ENCODE data around the gene NOB1.
"Not testable (repeated sequence)": the region's sequence is repeated elsewhere in the genome, so short reads cannot be mapped to it uniquely, and the experiment has no call there.

NOB1 gene

GRCh38 chr16:69775563-69775962 is 20.8 kb upstream of the NOB1 start:
- Histone ChIP-seq H3K27me3 (ENCODE audit: control insufficient read depth, insufficient read depth, low read length) (no peaks in the 10 kb centered on the region), H3K4me1 (ENCODE audit: control insufficient read depth, insufficient read depth, low read length) (no peaks in the 10 kb centered on the region), H3K27ac (ENCODE audit: low read depth, low read length) (no peak overlapping the region), H3K9ac (ENCODE audit: low read length) (no peak overlapping the region), H3K4me3 (ENCODE audit: low read length) (no peak overlapping the region), H3K36me3 (ENCODE audit: control insufficient read depth, insufficient read depth, low read length) (peaks cover 2% of the 10 kb centered on the region)

- Histone ChIP-seq H3K36me3 (ENCODE audit: control insufficient read depth, insufficient read depth, low read length) (peaks cover 2% of the 10 kb centered on the region), H3K4me3 (ENCODE audit: low read length) (no peak overlapping the region), H3K4me1 (ENCODE audit: control insufficient read depth, insufficient read depth, low read length) (no peaks in the 10 kb centered on the region), H3K27ac (ENCODE audit: low read depth, low read length) (no peak overlapping the region), H3K9ac (ENCODE audit: low read length) (no peak overlapping the region), H3K27me3 (ENCODE audit: control insufficient read depth, insufficient read depth, low read length) (no peaks in the 10 kb centered on the region)
Measured at GRCh38 chr16:69773260-69773947, 18.7 kb upstream of the NOB1 start.

GRCh38 chr16:69771651-69771967 is 16.9 kb upstream of the NOB1 start:
- Histone ChIP-seq H3K27ac (ENCODE audit: low read depth, low read length) (no peak overlapping the region), H3K4me1 (ENCODE audit: control insufficient read depth, insufficient read depth, low read length) (no peaks in the 10 kb centered on the region), H3K36me3 (ENCODE audit: control insufficient read depth, insufficient read depth, low read length) (peaks cover 2% of the 10 kb centered on the region), H3K4me3 (ENCODE audit: low read length) (no peak overlapping the region), H3K9ac (ENCODE audit: low read length) (no peak overlapping the region), H3K27me3 (ENCODE audit: control insufficient read depth, insufficient read depth, low read length) (no peaks in the 10 kb centered on the region)

- Histone ChIP-seq H3K4me3 (ENCODE audit: low read length) (no peak overlapping the region), H3K4me1 (ENCODE audit: control insufficient read depth, insufficient read depth, low read length) (no peaks in the 10 kb centered on the region)
Measured at GRCh38 chr16:69769404-69769803, 14.7 kb upstream of the NOB1 start.

GRCh38 chr16:69768666-69769065 is 13.9 kb upstream of the NOB1 start:
- Histone ChIP-seq H3K27me3 (ENCODE audit: control insufficient read depth, insufficient read depth, low read length) (no peaks in the 10 kb centered on the region), H3K4me3 (ENCODE audit: low read length) (no peak overlapping the region), H3K36me3 (ENCODE audit: control insufficient read depth, insufficient read depth, low read length) (peaks cover 2% of the 10 kb centered on the region), H3K27ac (ENCODE audit: low read depth, low read length) (no peak overlapping the region), H3K9ac (ENCODE audit: low read length) (no peak overlapping the region), H3K4me1 (ENCODE audit: control insufficient read depth, insufficient read depth, low read length) (no peaks in the 10 kb centered on the region)

More at GRCh38 chr16:69769404-69769803, 14.7 kb upstream of the NOB1 start:
- Histone ChIP-seq H3K27ac (ENCODE audit: low read depth, low read length) (no peak overlapping the region), H3K27me3 (ENCODE audit: control insufficient read depth, insufficient read depth, low read length) (no peaks in the 10 kb centered on the region), H3K9ac (ENCODE audit: low read length) (no peak overlapping the region), H3K36me3 (ENCODE audit: control insufficient read depth, insufficient read depth, low read length) (peaks cover 2% of the 10 kb centered on the region)

GRCh38 chr16:69767459-69768229 is 12.9 kb upstream of the NOB1 start:
- Histone ChIP-seq H3K27me3 (ENCODE audit: control insufficient read depth, insufficient read depth, low read length) (no peaks in the 10 kb centered on the region), H3K27ac (ENCODE audit: low read depth, low read length) (no peak overlapping the region), H3K36me3 (ENCODE audit: control insufficient read depth, insufficient read depth, low read length) (peaks cover 1% of the 10 kb centered on the region), H3K4me1 (ENCODE audit: control insufficient read depth, insufficient read depth, low read length) (peaks cover 6% of the 10 kb centered on the region), H3K4me3 (ENCODE audit: low read length) (no peak overlapping the region), H3K9ac (ENCODE audit: low read length) (no peak overlapping the region)

- no peak overlapping the region for H3K27ac ChIP-seq (ENCODE audit: low read depth, low read length)
- H3K36me3 ChIP-seq (ENCODE audit: control insufficient read depth, insufficient read depth, low read length), result no peaks in the 10 kb centered on the region
- no peaks in the 10 kb centered on the region for H3K27me3 ChIP-seq (ENCODE audit: control insufficient read depth, insufficient read depth, low read length)
- H3K9ac ChIP-seq (ENCODE audit: low read length), result no peak overlapping the region
- no peak overlapping the region for H3K4me3 ChIP-seq (ENCODE audit: low read length)
- H3K4me1 ChIP-seq (ENCODE audit: control insufficient read depth, insufficient read depth, low read length), result peaks cover 6% of the 10 kb centered on the region
Measured at GRCh38 chr16:69763599-69763942, 8.8 kb upstream of the NOB1 start.

- Histone ChIP-seq H3K27me3 (ENCODE audit: control insufficient read depth, insufficient read depth, low read length) (no peaks in the 10 kb centered on the region), H3K4me3 (ENCODE audit: low read length) (peak overlapping the region; percentile 99), H3K27ac (ENCODE audit: low read depth, low read length) (peak overlapping the region; percentile 79), H3K36me3 (ENCODE audit: control insufficient read depth, insufficient read depth, low read length) (no peaks in the 10 kb centered on the region), H3K9ac (ENCODE audit: low read length) (peak overlapping the region; percentile 72), H3K4me1 (ENCODE audit: control insufficient read depth, insufficient read depth, low read length) (peaks cover 6% of the 10 kb centered on the region)
Measured at GRCh38 chr16:69762814-69763598, 8.3 kb upstream of the NOB1 start.

- peaks cover 6% of the 10 kb centered on the region for H3K4me1 ChIP-seq (ENCODE audit: control insufficient read depth, insufficient read depth, low read length)
- H3K27me3 ChIP-seq (ENCODE audit: control insufficient read depth, insufficient read depth, low read length), result no peaks in the 10 kb centered on the region
- H3K9ac ChIP-seq (ENCODE audit: low read length), result peak within 1 kb of the TSS; percentile 72
- peak within 1 kb of the TSS; percentile 79 for H3K27ac ChIP-seq (ENCODE audit: low read depth, low read length)
- H3K4me3 ChIP-seq (ENCODE audit: low read length), result peak within 1 kb of the TSS; percentile 99
- H3K36me3 ChIP-seq (ENCODE audit: control insufficient read depth, insufficient read depth, low read length), result no peaks in the 10 kb centered on the region
Measured at GRCh38 chr16:69761983-69762813, 7.5 kb upstream of the NOB1 start, which contains the start of gene WWP2. TSS of gene WWP2 (plus strand) at chr16:69762332. CDS start at chr16:69787011, 24,679 bp downstream.

- H3K9ac ChIP-seq (ENCODE audit: low read length); H3K4me1 ChIP-seq (ENCODE audit: control insufficient read depth, insufficient read depth, low read length); H3K27me3 ChIP-seq (ENCODE audit: control insufficient read depth, insufficient read depth, low read length); H3K36me3 ChIP-seq (ENCODE audit: control insufficient read depth, insufficient read depth, low read length); H3K4me3 ChIP-seq (ENCODE audit: low read length); H3K27ac ChIP-seq (ENCODE audit: low read depth, low read length): not testable (repeated sequence)
Measured at GRCh38 chr16:69757375-69757774, 2.6 kb upstream of the NOB1 start.

GRCh38 chr16:69756705-69757104 is 2.0 kb upstream of the NOB1 start:
- Histone ChIP-seq H3K4me3 (ENCODE audit: low read length) (no peak overlapping the region), H3K36me3 (ENCODE audit: control insufficient read depth, insufficient read depth, low read length) (no peaks in the 10 kb centered on the region), H3K27ac (ENCODE audit: low read depth, low read length) (no peak overlapping the region), H3K27me3 (ENCODE audit: control insufficient read depth, insufficient read depth, low read length) (no peaks in the 10 kb centered on the region), H3K9ac (ENCODE audit: low read length) (no peak overlapping the region), H3K4me1 (ENCODE audit: control insufficient read depth, insufficient read depth, low read length) (peaks cover 5% of the 10 kb centered on the region)

- Histone ChIP-seq H3K27me3 (ENCODE audit: control insufficient read depth, insufficient read depth, low read length) (no peaks in the 10 kb centered on the region), H3K9ac (ENCODE audit: low read length) (peak overlapping the region; percentile 26), H3K36me3 (ENCODE audit: control insufficient read depth, insufficient read depth, low read length) (peaks cover 6% of the 10 kb centered on the region), H3K4me3 (ENCODE audit: low read length) (peak overlapping the region; percentile 77), H3K27ac (ENCODE audit: low read depth, low read length) (no peak overlapping the region), H3K4me1 (ENCODE audit: control insufficient read depth, insufficient read depth, low read length) (peaks cover 5% of the 10 kb centered on the region)
Measured at GRCh38 chr16:69754143-69754468, 620 bp downstream of the NOB1 start.

Data from rectal smooth muscle tissue (tissue), 1 donor.